Stimulated activated CD4-positive, alpha-beta T cell treated with anti-CD3 and anti-CD28 coated beads, Interleukin-12 subunit alpha, Interleukin-12 subunit beta, amount 100 ng/mL, for 4 hours (primary cell): ENCODE results near the gene C1QL4.
"Not testable (repeated sequence)": the region's sequence is repeated elsewhere in the genome, so short reads cannot be mapped to it uniquely, and the experiment has no call there.

ENCODE experiments used
- DNase-seq: peaks from one replicate; pipeline ENCODE4 v3.0.0-alpha.2; 2020

Gene C1QL4

DNA sequence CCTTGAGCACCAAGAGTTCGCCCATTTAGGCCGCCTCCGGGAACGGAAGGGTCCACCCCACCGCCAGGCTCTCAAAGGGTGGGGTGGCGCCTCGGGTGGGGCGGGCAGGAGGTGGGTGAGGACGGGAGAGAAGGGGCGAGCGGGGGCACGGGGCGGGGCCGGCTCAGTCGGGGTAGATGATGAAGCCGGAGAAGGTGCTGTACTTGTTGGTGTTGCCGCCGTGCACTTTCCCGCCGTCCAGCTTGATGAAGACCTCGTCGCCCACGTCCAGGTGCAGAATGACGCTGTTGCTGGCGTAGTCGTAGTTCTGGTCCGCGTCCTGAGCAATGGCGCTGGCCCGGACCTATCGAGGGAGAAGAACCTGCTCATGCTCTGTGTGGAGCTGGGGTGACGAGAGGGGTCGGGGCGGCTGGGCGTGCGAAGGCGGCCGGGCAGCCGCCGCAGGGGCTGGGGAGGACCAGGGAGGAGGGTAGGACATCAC lies 4.1 kb downstream of the C1QL4 start:
- DNase-seq, result no peak

DNA sequence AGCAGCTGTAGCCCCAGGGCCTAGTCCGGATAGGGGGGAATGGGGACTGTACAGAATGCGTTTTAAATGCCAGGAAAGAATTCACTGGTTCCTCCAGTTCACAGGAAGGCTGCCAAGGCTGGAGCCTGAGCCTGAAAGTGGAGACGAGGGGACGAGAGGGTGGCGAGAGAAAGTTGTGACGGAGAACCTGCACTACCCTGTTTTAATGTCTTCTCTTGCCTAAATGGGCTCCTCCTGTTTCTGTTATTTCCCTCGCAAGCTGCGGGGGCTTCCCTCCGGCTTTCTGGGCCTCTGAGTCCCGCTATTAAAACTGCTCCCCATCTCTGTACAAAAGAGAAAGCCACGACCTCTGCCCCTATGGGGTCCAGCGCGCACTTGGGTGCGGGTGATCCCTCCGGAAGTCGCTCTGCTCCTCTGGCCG lies 4.5 kb downstream of the C1QL4 start:
- DNase-seq, result no peak

DNA sequence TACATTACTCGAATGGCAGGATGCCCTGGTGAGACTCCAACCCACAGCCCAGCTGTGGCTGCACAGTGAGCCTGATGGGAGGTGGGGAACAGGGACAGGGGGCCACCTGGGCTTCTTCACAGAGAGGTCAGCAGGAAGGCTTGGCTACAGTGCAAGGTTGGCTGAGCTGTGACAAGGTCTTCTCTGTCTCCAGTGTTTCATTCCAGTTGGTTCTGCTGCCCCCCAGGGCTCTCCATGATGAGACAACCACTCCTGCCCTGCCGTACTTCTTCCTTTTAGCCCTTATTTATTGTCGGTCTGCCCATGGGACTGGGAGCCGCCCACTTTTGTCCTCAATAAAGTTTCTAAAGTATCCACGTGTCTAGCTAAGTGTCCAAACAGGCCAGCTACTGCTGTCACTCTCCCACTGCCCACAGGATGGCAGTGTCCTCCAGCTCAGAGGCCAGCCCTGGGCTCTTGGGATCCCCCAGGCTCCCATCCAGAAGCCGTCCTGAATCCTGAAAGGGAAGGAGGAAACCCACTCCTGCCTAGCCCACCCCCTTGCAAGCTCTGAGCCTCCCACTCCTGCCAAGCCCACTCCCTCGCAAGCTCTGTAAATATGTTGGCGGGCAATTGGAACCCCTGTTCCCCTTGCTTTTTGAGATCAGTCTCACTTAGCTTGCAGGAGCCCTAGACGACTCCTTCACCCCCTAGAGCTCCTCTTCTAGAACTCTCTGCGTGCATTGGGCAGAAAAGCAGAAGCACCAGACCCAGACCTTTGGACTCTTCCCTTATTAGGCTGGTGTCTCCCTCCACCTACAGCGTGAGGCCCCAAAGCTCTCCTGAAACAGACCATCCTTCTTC lies 5.4 kb downstream of the C1QL4 start:
- DNase-seq, result no peak

DNA sequence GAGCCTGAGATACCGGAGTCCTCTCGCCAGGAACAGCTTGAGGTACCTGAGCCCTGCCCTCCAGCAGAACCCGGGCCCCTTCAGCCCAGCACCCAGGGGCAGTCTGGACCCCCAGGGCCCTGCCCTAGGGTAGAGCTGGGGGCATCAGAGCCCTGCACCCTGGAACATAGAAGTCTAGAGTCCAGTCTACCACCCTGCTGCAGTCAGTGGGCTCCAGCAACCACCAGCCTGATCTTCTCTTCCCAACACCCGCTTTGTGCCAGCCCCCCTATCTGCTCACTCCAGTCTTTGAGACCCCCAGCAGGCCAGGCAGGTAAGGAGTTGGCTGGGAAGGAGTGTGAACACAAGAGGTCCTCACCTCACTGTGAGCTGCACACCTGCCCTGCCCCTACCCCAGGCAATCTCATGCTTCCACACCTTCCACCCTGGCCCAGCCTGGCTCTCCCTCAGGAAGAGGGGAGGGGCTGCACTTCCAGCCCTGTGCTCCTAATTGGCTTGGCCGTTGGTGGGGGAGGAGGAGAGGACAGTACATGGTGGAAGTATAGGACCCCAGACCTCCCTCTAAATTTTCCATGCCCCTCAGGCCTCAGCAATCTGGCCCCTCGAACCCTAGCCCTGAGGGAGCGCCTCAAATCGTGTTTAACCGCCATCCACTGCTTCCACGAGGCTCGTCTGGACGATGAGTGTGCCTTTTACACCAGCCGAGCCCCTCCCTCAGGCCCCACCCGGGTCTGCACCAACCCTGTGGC lies 6.2 kb downstream of the C1QL4 start:
- no peak for DNase-seq

DNA sequence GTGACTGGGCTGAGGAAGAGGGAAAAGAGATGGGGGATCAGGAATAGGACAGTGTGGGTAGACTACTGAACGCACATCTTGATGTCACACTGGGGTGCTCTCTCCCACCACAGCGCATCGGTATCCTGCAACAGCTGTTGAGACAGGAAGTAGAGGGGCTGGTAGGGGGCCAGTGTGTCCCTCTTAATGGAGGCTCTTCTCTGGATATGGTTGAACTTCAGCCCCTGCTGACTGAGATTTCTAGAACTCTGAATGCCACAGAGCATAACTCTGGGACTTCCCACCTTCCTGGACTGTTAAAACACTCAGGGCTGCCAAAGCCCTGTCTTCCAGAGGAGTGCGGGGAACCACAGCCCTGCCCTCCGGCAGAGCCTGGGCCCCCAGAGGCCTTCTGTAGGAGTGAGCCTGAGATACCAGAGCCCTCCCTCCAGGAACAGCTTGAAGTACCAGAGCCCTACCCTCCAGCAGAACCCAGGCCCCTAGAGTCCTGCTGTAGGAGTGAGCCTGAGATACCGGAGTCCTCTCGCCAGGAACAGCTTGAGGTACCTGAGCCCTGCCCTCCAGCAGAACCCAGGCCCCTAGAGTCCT lies 6.9 kb downstream of the C1QL4 start:
- DNase-seq, result no peak

DNA sequence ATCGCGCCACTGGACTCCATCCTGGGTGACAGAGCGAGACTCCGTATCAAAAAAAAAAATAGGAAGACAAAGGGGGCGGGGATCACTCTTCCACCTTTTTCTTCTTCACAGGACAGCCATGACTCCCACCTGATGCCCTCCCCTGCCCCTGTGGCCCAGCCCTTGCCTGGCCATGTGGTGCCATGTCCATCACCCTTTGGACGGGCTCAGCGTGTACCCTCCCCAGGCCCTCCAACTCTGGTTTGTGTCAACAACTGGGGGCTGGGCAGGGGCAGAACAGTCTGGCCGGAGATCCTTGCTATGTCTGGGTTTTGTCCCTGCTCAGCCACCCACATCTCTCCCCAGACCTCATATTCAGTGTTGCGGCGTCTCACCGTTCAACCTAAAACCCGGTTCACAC lies 8.2 kb downstream of the C1QL4 start:
- DNase-seq, result no peak

DNA sequence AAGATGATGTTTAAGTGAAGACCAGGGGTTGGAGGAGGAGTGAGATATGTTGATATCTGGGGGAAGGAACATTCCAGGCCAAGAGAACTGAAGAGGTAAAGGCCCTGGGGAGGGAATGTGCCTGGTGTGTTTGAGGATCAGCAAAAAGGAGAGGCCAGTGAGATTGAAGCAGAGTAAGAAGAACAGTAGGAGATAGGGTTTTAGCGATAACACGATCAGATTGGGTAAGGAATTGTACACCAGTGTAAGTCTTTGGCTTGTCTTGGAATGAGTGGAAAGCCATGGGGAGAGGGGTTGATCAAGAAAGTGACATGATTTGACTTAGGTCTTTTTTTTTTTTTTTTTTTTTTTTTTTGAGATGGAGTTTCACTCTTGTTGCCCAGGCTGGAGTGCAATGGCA lies 9.1 kb downstream of the C1QL4 start:
- DNase-seq, result no peak

DNA sequence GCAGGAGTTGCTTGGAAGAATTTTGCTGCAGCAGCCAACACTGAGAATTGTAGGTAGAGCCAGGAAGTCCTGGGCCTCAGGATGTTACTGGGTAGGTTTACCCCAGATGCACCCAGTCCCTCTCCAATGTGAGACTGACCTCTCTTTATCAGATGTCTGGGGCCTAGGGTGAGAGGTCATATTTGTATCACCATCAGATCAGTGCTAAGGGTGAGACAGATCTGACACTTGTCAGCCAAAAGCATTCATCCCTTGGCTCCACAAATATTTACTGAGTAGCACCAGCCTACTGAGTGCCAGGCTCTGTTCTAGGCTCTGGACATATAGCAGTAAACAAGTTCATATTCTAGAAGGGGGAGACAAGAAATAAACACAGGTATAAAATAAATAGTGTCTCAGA lies 9.6 kb downstream of the C1QL4 start:
- DNase-seq, result no peak

DNA sequence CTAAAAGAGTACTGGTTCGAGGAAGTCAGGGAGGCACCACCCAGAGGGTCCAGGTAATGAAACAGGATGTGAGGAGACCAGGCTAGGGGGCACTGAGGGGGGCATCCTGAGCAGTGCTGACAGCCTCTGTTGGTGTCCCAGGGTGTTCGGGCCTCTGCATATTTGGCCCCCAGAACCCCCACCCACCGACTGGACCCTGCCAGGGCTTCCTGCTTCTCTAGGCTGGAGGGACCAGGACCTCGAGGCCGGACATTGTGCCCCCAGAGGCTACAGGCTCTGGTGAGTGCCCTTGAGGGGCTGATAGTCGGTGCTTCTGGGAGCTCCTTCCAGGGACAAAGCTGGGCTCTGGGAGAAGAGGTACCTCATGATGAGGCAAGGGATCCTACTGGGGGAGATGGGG lies 11.4 kb downstream of the C1QL4 start:
- DNase-seq, result no peak

DNA sequence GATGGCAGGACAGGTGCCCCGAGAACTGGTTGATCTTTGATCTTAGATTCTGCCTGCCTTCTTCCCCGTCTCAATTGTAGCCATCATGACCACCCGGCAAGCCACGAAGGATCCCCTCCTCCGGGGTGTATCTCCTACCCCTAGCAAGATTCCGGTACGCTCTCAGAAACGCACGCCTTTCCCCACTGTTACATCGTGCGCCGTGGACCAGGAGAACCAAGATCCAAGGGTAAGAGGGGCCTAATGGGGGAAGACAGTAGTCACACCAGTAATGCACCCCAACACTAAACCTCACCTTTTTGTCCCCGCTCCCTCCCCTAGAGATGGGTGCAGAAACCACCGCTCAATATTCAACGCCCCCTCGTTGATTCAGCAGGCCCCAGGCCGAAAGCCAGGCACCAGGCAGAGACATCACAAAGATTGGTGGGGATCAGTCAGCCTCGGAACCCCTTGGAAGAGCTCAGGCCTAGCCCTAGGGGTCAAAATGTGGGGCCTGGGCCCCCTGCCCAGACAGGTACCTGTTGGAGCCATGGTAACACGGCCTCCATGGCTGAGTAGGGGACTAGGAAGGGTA lies 13.4 kb downstream of the C1QL4 start:
- DNase-seq, result no peak

DNA sequence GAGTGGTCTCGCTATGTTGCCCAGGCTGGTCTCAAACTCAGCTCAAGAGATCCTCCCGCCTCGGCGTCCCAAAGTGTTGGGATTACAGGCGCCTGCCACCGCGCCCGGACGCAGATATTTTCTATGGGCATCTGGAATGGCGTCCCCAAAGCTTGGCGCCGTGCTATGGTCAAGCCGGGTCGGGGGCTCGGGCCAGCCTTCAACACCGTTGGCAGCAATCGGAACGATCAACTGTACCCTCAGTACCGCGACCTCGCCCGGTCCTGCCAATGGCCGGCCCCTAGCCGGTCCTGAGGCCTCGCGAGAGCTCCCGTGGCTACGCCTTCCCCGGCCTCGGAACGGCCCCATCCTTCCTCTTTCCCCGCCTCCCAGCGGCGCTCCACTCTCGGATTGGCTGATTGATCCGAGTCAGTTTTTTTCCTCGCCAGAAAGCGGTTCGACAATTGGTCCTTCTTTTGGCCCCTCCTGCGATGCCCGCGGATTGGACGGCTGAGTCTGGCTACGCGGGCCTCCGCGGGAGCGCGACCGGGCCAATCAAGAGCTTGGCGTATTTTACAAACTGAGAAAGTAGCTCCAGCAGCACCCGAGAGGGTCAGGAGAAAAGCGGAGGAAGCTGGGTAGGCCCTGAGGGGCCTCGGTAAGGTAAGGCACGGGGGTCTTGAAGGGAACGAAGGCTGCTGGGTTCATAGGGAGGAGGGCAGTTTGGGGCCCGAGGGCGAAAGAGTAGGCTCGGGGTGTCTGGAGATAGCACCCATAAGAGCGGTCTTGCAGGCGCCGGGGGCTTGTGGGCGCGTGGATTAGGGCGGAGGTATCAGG lies 14.1 kb downstream of the C1QL4 start, which contains the start of gene TROAP:
Gene TROAP, plus strand, starts transcription at position 548 of the 816 bp plus-strand sequence. CDS start 354 bp downstream, outside the sequence.
- DNase-seq, result peak; percentile 93

DNA sequence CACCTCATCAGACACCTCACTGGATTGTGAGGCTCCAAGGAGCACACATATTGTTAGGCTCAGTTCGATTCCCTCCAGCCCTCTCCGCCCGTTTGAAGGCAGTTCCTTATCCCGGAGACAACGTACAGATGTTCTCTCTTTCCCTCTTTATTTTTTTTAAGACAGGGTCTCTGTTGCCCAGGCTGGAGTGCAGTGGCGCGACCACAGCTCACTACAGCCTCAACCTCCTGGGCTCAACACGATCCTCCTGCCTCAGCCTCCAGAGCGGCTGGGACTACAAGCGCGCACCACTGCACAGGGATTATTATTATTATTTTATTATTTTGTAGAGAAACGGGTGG lies 14.7 kb downstream of the C1QL4 start:
- no peak for DNase-seq

DNA sequence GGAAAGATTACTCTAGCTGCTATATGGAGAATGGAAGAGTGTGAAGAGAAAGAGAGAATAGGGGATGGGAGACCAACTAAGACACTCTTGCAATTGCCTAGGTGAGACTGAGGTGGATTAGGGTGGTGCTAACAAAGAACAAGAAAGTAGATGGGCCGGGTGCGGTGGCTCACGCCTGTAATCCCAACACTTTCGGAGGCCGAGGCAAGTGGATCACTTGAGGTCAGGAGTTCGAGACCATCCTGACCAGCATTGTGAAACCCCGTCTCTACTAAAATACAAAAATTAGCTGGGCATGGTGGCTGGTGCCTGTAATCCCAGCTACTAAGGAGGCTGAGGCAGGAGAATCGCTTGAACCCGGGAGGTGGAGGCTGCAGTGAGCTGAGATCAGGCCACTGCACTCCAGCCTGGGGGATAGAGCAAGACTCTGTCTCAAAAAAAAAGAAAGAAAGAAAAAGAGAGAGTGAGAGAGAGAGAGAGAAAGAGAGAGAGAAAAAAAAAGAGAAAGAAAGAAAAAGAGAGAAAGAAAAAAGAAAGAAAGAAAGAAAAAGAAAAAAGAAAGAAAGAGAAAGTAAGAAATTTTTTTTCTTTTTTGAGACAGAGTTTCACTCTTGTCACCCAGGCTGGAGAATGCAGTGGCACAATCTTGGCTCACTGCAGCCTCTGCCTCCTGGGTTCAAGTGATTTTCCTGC lies 16.4 kb downstream of the C1QL4 start:
- DNase-seq, result not testable (repeated sequence)

DNA sequence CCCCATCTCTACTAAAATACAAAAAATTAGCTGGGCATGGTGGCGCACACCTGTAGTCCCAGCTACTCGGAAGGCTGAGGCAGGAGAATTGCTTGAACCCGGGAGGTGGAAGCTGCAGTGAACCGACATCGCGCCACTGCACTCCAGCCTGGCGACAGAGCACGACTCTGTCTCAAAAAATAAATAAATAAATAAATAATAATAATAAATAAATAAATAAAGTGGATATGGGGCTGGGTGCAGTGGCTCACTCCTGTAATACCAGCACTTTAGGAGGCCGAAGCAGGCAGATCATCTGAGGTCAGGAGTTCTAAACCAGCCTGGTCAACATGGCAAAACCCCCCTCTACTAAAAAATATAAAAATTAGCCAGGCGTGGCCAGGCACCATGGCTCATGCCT lies 19.9 kb downstream of the C1QL4 start:
- not testable (repeated sequence) for DNase-seq

DNA sequence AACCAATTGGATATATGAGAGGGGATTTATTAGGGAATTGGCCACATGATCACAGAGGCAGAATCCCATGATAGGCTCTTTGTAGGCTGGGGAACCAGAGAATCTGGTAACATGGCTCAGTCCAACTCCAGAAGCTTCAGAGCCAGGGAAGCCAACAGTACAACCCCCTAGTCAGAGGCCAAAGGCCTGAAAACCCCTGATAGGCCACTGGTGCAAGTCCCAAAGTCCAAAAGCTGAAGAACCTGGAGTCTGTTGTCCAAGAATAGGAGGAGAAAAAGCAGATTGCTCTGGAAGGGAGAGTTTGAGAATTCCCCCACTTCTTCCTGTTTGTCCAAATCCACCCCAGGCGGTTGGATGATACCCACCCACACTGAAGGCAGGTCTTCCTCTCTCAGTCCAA lies 22.2 kb downstream of the C1QL4 start:
- no peak for DNase-seq

DNA sequence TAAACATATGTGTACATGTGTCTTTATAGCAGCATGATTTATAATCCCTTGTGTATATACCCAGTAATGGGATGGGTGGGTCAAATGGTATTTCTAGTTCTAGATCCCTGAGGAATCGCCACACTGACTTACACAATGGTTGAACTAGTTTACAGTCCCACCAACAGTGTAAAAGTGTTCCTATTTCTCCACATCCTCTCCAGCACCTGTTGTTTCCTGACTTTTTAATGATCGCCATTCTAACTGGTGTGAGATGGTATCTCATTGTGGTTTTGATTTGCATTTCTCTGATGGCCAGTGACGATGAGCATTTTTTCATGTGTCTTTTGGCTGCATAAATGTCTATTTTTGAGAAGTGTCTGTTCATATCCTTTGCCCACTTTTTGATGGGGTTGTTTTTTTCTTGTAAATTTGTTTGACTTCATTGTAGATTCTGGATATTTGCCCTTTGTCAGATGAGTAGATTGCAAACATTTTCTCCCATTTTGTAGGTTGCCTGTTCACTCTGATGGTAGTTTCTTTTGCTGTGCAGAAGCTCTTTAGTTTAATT lies 26.5 kb downstream of the C1QL4 start:
- not testable (repeated sequence) for DNase-seq

DNA sequence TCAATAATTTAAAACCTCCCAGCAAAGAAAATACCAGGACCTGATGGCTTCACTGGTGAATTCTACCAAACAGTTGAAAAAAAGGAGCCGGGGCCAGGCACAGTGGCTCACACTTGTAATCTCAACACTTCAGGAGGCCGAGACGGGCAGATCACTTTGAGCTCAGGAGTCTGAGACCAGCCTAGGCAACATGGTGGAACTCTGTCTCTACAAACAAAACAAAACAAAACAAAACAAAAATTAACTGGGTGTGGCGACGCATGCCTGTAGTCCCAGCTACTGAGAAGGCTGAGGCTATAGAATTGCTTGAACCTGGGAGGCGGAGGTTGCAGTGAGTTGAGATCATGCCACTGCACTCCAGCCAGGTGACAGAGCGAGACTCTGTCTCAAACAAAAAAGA lies 27.6 kb downstream of the C1QL4 start:
- no peak for DNase-seq

DNA sequence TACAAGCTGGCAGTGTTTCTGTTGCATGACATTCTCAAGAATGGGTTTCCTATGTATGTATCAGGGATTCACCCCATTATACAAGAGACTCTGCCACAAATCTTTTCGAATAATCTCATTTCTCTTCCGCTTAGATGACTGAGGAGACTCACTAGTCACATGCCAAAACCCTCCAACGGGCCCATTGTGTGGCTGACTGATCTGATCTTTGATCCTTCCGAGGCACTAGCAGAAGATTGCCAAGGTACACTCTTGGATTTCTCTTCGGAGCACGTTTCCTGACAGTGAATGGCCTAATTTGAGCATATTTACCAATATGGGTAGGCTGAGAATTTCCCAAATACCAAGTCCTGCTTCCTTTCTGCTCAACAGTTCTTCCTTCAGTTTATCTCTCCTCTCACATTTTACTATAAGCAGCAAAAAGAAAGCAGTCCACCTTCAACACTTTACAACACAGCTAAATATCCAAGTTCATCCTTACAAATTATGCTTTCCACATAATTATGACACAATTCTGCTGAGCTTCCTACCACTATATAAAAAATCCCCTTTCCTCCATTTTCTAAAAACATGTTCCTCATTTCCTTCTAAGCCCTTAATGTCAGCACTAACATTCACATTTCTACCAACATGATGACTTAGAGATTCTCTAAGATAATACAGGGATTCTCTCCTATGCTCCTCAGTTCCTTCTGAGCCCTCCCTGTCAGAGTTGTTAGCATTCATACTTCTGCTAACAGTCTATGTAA lies 31.1 kb downstream of the C1QL4 start:
- no peak for DNase-seq

DNA sequence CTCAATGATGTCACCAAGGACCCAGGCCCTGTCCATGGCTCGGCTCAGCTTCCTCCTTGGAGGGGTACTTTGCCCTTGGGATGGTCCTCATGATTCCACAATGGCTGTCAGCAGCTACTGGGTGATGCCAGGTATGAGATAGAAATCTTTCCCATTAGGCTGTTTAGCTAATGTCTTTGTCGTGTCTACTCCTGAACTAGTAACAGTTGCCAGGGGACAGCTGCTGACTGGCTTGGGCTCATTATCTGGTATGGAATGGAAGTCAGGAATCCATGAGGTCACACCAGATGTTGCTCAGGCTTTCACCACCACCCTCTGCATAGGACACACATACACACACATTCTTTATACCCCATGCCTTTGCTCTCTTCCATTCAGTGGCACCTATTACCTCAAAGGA lies 32.8 kb downstream of the C1QL4 start:
- no peak for DNase-seq

DNA sequence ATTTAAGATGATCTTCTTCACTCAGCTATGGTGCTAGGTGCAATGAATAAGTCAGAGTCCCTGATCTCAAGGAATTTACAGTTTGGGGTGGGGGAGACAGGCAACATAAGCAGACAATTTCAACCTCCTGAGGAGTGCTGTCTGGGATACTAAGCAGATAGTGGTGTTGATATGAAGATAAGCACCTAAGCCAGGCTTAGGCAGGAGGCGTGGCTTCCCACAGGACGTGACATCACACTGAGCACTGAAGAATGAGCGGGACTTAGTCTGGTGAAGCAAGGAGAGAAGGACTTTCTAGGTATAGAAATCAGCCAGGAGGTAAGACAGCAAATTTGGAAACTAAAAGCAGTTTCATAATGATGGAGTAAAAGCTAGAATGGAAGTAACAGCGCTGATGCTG lies 35.2 kb downstream of the C1QL4 start:
- DNase-seq, result no peak

DNA sequence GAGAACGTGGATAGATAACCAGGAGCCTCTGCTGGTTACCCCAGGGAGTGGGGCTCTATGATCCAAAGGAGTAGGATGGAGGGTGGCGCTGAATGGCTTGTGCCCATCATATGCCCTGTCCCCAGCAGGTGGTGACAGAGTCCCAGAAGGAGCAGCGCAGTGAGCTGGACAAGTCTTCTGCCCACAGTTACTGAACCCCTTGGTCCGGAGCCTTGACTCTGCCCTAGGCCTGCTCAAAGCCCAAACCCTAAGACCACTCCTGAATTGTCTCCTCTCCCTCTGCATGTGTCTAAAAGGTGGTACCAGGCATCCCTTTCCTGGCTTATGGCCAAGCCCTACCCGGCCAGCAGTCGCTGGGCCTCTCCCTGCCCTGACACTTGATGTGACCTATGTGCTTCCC lies 38.8 kb downstream of the C1QL4 start:
- no peak for DNase-seq
